Neural cell (in vitro differentiated cells): ENCODE data around the gene PPP4R2. TPM values are rescaled to one million over a fixed set of nuclear protein-coding genes. Genes with fewer than 3 reads are reported as not detected.
"Not testable (repeated sequence)": the region's sequence is repeated elsewhere in the genome, so short reads cannot be mapped to it uniquely, and the experiment has no call there.

Experiments
- H2AFZ ChIP-seq: fragments of 200-600, 300-800 bp; sonication (generic), shearing (Covaris generic); 2 replicates; pipeline ENCODE4 v1.6.0; 2014; ENCODE audit warnings: low read depth, mild to moderate bottlenecking, antibody characterized with exemption, low read length, moderate library complexity
- H3F3A ChIP-seq: fragments of 200-600 bp; shearing (Covaris generic); 2 replicates; pipeline ENCODE4 v1.6.1; 2016; ENCODE audit warnings: mild to moderate bottlenecking, moderate library complexity, mixed read lengths, antibody characterized with exemption, low read length; ENCODE audit not compliant: insufficient read depth, poor library complexity, severe bottlenecking
- H3K27ac ChIP-seq: fragments of 200-600, 300-800 bp; sonication (generic), shearing (Covaris generic); 2 replicates; pipeline ENCODE4 v1.5.1; 2014; ENCODE audit warnings: mild to moderate bottlenecking, low read length, moderate library complexity
- H3K27me3 ChIP-seq: fragments of 300-800, 200-600 bp; sonication (generic), shearing (Covaris generic); 2 replicates; pipeline ENCODE4 v1.6.0; 2014; ENCODE audit warnings: mild to moderate bottlenecking, low read depth, low read length, moderate library complexity; ENCODE audit not compliant: insufficient read depth
- H3K36me3 ChIP-seq: fragments of 300-800, 200-600 bp; sonication (generic), shearing (Covaris generic); 2 replicates; pipeline ENCODE4 v1.5.1; 2014; ENCODE audit warnings: mild to moderate bottlenecking, antibody characterized with exemption, low read length, moderate library complexity; ENCODE audit not compliant: insufficient read depth
- H3K4me2 ChIP-seq: fragments of 300-800, 200-600 bp; sonication (generic), shearing (Covaris generic); 2 replicates; pipeline ENCODE4 v1.6.0; 2014; ENCODE audit warnings: mild to moderate bottlenecking, low read length
- H3K4me3 ChIP-seq: fragments of 300-800, 200-600 bp; sonication (generic), shearing (Covaris generic); 2 replicates; pipeline ENCODE4 v1.5.1; 2014; ENCODE audit warnings: mild to moderate bottlenecking, low read length, moderate library complexity
- H3K79me2 ChIP-seq: fragments of 200-600 bp; shearing (Covaris generic); replicated peaks from 2 replicates; pipeline ENCODE4 v1.6.0; 2014; ENCODE audit warnings: mild to moderate bottlenecking, low read length, moderate library complexity; ENCODE audit not compliant: insufficient read depth
- H3K9ac ChIP-seq: fragments of 300-800, 200-600 bp; sonication (generic), shearing (Covaris generic); 2 replicates; pipeline ENCODE4 v1.6.1; 2016; ENCODE audit warnings: mild to moderate bottlenecking, low read length, mixed read lengths
- H3K9me2 ChIP-seq: fragments of 200-600 bp; shearing (Covaris generic); 2 replicates; pipeline ENCODE4 v1.6.1; 2016; ENCODE audit warnings: mild to moderate bottlenecking, low read length, mixed read lengths; ENCODE audit not compliant: insufficient read depth
- H3K9me3 ChIP-seq: fragments of 200-600, 300-800 bp; sonication (generic), shearing (Covaris generic); 2 replicates; pipeline ENCODE4 v1.6.1; 2016; ENCODE audit warnings: mild to moderate bottlenecking, mixed run types, low read length, moderate library complexity, mixed read lengths
- H4K20me1 ChIP-seq: fragments of 200-600 bp; shearing (Covaris generic); 2 replicates; pipeline ENCODE4 v1.6.1; 2016; ENCODE audit warnings: mild to moderate bottlenecking, mixed run types; ENCODE audit not compliant: insufficient read depth
- EP300 ChIP-seq: fragments of 450-650 bp; conservative IDR thresholded peaks from 2 replicates; pipeline ENCODE4 v1.6.1; 2014; ENCODE audit warnings: antibody characterized with exemption, mild to moderate bottlenecking, moderate library complexity; ENCODE audit not compliant: poor library complexity, severe bottlenecking
- EZH2 ChIP-seq: fragments of 200-600, 300-800 bp; shearing (Covaris generic), sonication (generic); IDR thresholded peaks from 2 replicates; pipeline ENCODE4 v1.6.1; 2014; ENCODE audit warnings: antibody characterized with exemption, low read length, borderline replicate concordance, mild to moderate bottlenecking; ENCODE audit not compliant: insufficient read depth, poor library complexity, severe bottlenecking
- MXI1 ChIP-seq: fragments of 450-650 bp; conservative IDR thresholded peaks from 2 replicates; pipeline ENCODE4 v1.6.1; 2014; ENCODE audit warnings: antibody characterized with exemption, mild to moderate bottlenecking; ENCODE audit not compliant: poor library complexity, severe bottlenecking
- SMC3 ChIP-seq: fragments of 450-650 bp; conservative IDR thresholded peaks from 2 replicates; pipeline ENCODE4 v1.6.1; 2014; ENCODE audit warnings: antibody characterized with exemption, mild to moderate bottlenecking, moderate library complexity; ENCODE audit not compliant: poor library complexity
- TAF1 ChIP-seq: IDR thresholded peaks from 2 replicates; pipeline ENCODE4 v1.6.1; 2012; ENCODE audit warnings: low read depth
- polyA plus RNA-seq: library from polyadenylated mRNA; depleted of rRNA; stranded (reverse); fragments of >200 nt; gene quantifications from 2 replicates; pipeline ENCODE4 v1.2.3, GENCODE V29; 2014
- TF ChIP-seq, protein P1 (sequence below): IDR thresholded peaks from 2 replicates; pipeline ENCODE4 v1.6.1; 2012; ENCODE audit warnings: borderline replicate concordance
- TF ChIP-seq, protein P2 (sequence below): fragments of 450-650 bp; IDR thresholded peaks from 2 replicates; pipeline ENCODE4 v1.5.1; 2014; ENCODE audit warnings: antibody characterized with exemption, mild to moderate bottlenecking, moderate library complexity; ENCODE audit not compliant: poor library complexity, severe bottlenecking

PPP4R2 gene
- polyA plus RNA-seq, 1 donor from 2014 or later, result 65.5 TPM

DNA sequence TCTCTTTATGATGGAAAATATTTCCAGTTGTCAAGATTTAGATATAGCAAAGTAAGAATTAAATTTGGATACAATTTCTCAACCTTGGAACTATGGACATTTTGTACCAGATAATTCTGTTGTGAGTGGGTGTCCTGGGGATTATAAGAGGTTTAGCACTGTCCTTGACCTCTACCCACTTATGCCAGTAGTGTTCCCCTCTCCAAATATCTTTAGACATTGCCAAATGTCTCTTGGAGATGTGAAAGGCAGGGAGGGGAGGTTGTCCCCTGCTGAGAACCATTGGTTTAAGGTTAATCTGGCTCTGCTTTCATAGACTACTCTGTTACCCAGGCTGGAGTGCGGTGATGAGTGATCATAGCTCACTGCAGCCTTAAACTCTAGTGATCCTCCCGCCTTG is 64.8 kb downstream of the PPP4R2 start, which contains the start of gene EBLN2:
Gene EBLN2, plus strand, starts transcription at position 244 of the 400 bp plus-strand sequence. CDS start 423 bp downstream, outside the sequence.
- H3K4me3 ChIP-seq, result no peak within 1 kb of the TSS
- no peaks in the 10 kb centered on the region for H3K9me2 ChIP-seq
- no peak within 1 kb of the TSS for H3K9ac ChIP-seq
- no peaks in the 10 kb centered on the region for H3K27me3 ChIP-seq
- H3K4me2 ChIP-seq, result no peak within 1 kb of the TSS
- no peaks in the 10 kb centered on the region for H3K9me3 ChIP-seq
- peaks cover 8% of the 10 kb centered on the region for H3K36me3 ChIP-seq
- TF ChIP-seq SMC3, result no peak
- TF ChIP-seq MXI1, result no peak
- TF ChIP-seq, protein P1, sequence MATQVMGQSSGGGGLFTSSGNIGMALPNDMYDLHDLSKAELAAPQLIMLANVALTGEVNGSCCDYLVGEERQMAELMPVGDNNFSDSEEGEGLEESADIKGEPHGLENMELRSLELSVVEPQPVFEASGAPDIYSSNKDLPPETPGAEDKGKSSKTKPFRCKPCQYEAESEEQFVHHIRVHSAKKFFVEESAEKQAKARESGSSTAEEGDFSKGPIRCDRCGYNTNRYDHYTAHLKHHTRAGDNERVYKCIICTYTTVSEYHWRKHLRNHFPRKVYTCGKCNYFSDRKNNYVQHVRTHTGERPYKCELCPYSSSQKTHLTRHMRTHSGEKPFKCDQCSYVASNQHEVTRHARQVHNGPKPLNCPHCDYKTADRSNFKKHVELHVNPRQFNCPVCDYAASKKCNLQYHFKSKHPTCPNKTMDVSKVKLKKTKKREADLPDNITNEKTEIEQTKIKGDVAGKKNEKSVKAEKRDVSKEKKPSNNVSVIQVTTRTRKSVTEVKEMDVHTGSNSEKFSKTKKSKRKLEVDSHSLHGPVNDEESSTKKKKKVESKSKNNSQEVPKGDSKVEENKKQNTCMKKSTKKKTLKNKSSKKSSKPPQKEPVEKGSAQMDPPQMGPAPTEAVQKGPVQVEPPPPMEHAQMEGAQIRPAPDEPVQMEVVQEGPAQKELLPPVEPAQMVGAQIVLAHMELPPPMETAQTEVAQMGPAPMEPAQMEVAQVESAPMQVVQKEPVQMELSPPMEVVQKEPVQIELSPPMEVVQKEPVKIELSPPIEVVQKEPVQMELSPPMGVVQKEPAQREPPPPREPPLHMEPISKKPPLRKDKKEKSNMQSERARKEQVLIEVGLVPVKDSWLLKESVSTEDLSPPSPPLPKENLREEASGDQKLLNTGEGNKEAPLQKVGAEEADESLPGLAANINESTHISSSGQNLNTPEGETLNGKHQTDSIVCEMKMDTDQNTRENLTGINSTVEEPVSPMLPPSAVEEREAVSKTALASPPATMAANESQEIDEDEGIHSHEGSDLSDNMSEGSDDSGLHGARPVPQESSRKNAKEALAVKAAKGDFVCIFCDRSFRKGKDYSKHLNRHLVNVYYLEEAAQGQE, result no peak
- TF ChIP-seq EP300, result no peak
- no peak for TF ChIP-seq TAF1
- H4K20me1 ChIP-seq, result no peaks in the 10 kb centered on the region
- peaks cover 27% of the 10 kb centered on the region for H3K79me2 ChIP-seq
- no peaks in the 10 kb centered on the region for H3F3A ChIP-seq
- no peak within 1 kb of the TSS for H3K27ac ChIP-seq
- H2AFZ ChIP-seq, result no peak within 1 kb of the TSS

DNA sequence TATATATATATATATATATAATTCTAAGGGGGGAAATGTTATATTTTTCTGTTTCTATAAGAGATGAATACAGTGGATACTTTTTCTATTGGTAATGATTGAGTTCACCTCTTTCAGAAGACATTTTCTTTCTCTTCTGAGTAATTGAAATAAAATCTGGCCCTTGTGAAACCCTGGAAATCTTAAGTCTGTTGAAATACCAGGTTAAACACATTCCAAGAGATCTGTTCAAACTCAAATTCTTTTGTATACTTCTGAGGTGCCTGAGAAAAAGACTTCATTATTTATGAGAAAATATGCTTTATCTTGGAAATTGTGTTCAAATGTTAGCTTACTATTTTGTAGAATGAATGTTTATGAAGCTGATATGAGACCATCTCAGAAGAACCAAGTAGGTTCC is 69.6 kb downstream of the PPP4R2 start:
- not testable (repeated sequence) for H3K9me3 ChIP-seq, H4K20me1 ChIP-seq, H3F3A ChIP-seq, H2AFZ ChIP-seq, H3K4me3 ChIP-seq, H3K9ac ChIP-seq, H3K27ac ChIP-seq, H3K79me2 ChIP-seq, H3K27me3 ChIP-seq, H3K9me2 ChIP-seq, H3K36me3 ChIP-seq, H3K4me2 ChIP-seq

DNA sequence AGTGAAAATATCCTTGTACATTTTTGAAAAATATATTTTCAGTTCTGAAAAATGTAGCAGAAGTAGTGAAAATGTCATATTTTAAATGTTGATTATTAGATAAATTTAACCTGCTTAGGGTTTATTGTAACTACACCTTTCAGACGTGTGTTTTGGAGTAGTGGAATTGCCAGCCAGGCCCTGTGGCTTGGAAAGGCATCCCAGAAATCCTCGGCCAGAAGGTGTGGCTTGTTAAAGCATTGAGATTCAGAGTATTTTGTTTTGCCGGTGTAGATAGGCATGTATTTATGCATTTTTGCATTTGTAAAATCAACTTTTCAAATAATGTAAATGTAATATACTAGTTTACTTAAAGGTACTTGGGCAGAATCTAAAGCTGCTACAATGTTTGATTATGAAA is 71.8 kb downstream of the PPP4R2 start:
- no peak overlapping the region for H2AFZ ChIP-seq
- no peak overlapping the region for H3K27ac ChIP-seq
- no peaks in the 10 kb centered on the region for H3F3A ChIP-seq
- no peaks in the 10 kb centered on the region for H3K79me2 ChIP-seq
- H3K9me2 ChIP-seq, result no peaks in the 10 kb centered on the region
- no peak overlapping the region for H3K9ac ChIP-seq
- TF ChIP-seq, protein P2, sequence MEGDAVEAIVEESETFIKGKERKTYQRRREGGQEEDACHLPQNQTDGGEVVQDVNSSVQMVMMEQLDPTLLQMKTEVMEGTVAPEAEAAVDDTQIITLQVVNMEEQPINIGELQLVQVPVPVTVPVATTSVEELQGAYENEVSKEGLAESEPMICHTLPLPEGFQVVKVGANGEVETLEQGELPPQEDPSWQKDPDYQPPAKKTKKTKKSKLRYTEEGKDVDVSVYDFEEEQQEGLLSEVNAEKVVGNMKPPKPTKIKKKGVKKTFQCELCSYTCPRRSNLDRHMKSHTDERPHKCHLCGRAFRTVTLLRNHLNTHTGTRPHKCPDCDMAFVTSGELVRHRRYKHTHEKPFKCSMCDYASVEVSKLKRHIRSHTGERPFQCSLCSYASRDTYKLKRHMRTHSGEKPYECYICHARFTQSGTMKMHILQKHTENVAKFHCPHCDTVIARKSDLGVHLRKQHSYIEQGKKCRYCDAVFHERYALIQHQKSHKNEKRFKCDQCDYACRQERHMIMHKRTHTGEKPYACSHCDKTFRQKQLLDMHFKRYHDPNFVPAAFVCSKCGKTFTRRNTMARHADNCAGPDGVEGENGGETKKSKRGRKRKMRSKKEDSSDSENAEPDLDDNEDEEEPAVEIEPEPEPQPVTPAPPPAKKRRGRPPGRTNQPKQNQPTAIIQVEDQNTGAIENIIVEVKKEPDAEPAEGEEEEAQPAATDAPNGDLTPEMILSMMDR, result no peak
- TF ChIP-seq EP300 (no peak), SMC3 (no peak), EZH2 (no peak), MXI1 (no peak)
- H4K20me1 ChIP-seq, result no peaks in the 10 kb centered on the region
- H3K4me3 ChIP-seq, result no peak overlapping the region
- no peaks in the 10 kb centered on the region for H3K36me3 ChIP-seq
- no peaks in the 10 kb centered on the region for H3K9me3 ChIP-seq
- no peak overlapping the region for H3K4me2 ChIP-seq
- H3K27me3 ChIP-seq, result no peaks in the 10 kb centered on the region
